ENCODE results near the gene FAM72D. TPM values are rescaled to one million over a fixed set of nuclear protein-coding genes. Genes with fewer than 3 reads are reported as not detected.
"Not testable (repeated sequence)": the region's sequence is repeated elsewhere in the genome, so short reads cannot be mapped to it uniquely, and the experiment has no call there.

Gene FAM72D
- total RNA-seq, 1 donor from 2014 or later = 1.1 TPM

DNA sequence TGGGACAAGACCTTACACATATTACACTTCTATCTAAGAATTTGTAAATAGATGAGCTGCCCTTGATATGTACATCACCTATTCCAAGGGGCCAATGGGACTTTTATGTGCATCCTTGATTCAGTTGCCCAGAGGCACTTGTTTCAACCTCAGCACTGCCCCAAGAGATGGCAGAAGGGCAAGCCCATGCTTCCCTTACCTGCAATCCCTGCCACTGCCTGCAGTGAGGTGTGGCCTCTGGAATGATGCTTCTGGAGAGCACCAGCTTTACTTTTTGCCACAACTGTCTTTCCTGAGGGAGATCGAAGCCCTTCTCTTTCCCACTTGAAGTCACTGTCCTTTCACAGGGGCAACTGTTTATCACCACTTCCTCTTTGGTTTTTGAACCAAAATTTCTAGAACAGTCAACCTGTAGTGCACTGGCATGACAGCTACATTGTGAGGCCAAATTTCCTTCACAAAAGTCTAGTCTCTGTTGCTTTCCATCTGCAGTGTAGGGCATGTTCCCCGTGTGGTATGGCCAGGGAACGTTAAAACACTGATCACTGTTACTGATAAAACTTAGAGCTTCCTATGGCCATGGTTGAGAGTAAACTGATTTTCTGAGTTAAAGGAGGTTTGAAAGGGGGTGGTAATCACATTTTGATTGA lies 48.6 kb downstream of the FAM72D start:
- not testable (repeated sequence) for DNase-seq (ENCODE audit: extremely low read depth, low read depth, low spot score)

DNA sequence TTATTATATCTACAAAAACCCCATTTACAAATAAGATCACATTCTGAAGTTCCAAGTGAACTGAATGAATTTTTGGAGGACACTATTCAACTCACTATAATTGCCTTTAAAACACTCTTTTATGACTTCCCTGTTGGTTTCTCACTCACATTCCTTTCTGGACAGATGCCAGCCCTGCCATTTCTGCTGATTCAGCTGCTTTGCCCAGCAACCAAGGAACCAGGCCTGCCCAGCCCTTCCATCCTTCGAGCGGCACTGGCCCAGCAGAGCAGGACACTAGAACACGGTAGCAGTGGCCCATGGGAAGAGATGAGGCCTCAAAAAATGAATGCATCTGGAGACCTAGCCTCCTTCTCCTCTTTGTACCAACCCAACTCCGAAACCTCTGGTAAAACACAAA lies 50.5 kb downstream of the FAM72D start:
- DNase-seq (ENCODE audit: extremely low read depth, low read depth, low spot score) = not testable (repeated sequence)

DNA sequence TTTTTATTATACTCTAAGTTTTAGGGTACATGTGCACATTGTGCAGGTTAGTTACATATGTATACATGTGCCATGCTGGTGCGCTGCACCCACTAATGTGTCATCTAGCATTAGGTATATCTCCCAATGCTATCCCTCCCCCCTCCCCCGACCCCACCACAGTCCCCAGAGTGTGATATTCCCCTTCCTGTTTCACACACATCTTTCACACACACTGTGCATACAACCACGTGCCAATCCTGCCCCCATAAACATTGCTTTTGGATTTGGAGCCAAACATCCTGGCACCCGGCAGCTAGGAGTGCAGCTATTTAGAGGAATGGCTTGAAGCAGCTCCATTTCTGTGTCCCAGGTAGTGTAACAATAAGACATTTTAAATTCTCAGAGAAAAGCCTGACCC lies 51.4 kb downstream of the FAM72D start:
- DNase-seq (ENCODE audit: extremely low read depth, low read depth, low spot score) = not testable (repeated sequence)

DNA sequence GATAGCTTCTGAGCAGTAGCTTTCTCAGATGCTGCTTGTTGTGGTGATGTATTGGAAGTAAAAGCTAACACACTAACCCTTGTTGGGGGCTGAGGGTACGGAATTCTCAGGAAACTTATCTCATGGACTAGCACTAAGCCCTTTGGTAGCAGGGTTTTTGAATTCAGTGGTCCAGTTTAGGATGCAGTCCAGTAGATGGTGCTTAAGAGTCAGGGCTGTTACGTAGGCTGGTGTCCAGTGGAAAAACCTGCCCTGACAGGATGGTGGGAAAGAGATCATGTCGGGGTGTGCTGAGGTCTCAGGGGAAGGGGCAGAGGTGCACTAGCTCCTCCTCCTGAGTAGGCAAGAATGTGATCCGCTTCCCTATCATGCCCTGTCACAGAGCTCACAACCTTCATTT lies 59.6 kb downstream of the FAM72D start:
- not testable (repeated sequence) for DNase-seq (ENCODE audit: extremely low read depth, low read depth, low spot score)

DNA sequence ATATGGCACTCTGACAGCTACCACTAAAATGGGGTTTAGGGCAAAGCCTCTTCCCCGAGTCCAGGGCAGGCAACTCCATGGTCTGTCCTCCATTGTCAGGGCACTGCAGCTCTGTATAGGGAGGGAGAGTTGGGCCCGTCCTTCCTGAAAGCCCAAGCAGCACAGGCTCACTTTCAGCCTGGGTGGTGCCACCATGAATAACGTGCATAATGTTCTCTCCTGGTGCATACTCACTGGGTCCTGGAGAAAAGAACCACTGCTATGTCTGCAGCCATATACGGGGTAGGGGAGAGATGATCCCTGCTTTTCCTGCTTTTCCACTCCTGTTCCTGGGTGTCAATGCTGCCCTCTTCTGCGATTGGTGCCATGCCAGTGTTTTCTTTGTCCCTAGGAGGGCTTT lies 60.1 kb downstream of the FAM72D start:
- DNase-seq (ENCODE audit: extremely low read depth, low read depth, low spot score) = not testable (repeated sequence)

DNA sequence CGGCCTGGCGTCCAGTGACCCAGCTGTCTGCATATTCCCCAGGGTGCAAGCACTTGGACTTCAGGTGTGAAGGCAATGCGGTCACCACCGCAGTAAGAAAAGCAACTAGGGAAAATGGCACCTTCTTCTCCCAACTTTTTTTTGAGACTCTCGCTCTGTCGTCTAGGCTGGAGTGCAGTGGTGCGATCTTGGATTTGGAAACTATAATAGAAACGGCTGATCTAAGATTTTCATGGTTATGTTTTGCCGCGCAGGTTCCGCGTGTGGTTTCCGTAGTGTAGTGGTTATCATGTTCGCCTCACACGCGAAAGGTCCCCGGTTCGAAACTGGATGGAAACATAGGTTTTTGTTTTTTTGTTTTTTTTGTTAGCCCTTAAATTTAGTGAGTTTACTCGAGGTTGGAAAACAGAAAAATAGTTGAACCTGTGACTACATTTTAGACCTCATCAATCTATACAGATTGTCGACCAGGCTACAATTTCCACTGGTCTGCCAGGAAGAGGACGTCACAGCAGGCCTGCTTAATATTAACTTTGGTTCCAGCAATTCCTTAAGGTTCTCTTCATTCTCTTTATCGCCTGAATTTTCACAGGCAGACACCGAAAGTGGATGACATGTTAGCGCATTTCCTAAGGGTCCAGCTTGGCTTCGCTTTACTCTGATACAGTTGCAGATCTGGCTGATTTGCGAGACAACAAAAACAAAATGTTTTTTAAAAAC lies 61.3 kb downstream of the FAM72D start:
- peak; percentile 36 for DNase-seq (ENCODE audit: extremely low read depth, low read depth, low spot score)

DNA sequence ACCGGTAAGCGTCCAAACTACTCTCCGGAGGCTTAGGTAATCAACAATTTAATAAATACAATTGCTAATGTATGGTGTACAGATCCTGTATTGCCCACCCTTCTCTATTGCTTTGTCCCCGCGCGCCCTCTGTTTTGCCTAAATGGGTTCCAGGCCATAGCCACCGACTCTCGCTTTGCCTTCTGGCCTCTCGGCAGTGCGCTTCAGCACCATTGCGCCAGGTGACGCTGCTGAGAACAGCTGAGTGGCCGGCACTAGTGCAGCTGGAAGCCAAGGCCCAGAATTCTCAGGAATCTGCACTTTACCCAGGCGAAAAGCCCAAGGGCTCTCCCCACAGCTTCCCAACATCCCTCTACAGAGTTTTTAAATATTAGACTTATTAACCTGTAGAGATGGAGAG lies 61.9 kb downstream of the FAM72D start:
- not testable (repeated sequence) for DNase-seq (ENCODE audit: extremely low read depth, low read depth, low spot score)

DNA sequence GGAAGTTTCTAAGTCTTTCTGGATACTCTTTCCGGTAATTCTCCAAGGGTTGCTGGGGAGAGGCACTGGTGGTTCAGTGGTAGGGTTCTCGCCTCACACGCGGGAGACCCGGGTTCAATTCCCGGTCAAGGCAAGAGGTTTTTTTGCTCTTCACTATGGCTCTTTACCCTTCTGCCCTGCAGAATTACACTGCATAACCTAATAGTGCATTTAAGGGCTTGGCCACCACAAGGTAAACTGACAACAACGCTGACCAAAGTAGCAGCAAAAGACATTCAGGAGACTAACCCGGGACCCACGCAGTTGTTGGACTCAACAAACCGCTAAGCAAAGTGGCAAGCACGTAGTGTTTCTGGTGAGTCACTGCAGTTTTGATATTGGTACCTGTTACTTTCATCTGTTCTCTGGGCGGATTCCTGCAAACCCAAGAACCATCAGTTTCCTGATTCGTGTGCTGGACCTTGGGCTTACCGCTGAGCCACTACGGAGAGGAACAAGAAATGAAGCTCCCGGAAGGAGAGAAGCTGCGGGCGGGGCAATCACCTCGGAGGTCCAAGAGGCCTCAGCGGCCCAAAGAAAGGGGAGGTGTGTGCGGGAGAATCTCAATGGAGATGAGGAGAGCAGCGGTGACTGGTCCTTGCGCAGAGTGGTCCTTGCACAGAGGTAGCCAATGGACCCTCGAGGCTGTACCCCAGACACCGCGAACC lies 65.4 kb downstream of the FAM72D start:
- DNase-seq (ENCODE audit: extremely low read depth, low read depth, low spot score) = not testable (repeated sequence)

Other genes with a start within 250 kb of the FAM72D start
- 30.9 and 46.8 TPM in 2 replicates for gene SRGAP2B, start 646 bp upstream of the FAM72D start, total RNA-seq
- not detected in 2 replicates for gene PPIAL4D, start 146.2 kb downstream of the FAM72D start, total RNA-seq

Data from glomerular endothelial cell (primary cell).